ENCODE data around the gene PHF13. TPM values are rescaled to one million over a fixed set of nuclear protein-coding genes. Genes with fewer than 3 reads are reported as not detected.
"Not testable (repeated sequence)": the region's sequence is repeated elsewhere in the genome, so short reads cannot be mapped to it uniquely, and the experiment has no call there.

Gene PHF13
- total and polyA plus RNA-seq, 9 of the 15 experiments (the other 6 are each of a cell fraction or from before 2014, with no cell fraction given): 1.8 to 36.1 (median 11.7) TPM

DNA sequence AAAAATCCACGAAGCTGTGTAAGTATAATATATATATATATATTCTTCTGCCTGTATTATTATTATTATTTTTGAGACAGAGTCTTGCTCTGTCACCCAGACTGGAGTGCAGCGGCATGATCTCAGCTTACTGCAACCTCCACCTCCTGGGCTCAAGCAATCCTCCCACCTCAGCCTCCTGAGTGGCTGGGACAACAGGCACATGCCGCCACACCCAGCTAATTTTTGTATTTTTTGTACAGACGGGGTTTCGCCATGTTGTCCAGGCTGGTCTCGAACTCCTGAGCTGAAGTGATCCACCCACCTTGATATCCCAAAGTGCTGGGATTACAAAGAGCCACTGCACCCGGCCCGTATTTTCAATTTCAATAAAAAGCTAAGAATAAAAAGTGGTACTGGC lies 13.5 kb upstream of the PHF13 start:
- BruUV-seq (replicated peaks); in situ Hi-C loops (cut with MboI); ATAC-seq; H3K9me3 ChIP-seq (replicated peaks; ENCODE audit: control insufficient read depth, insufficient read depth, low read depth, low read length); FAIRE-seq; DNase-seq (ENCODE audit: extremely low read depth in 1 of 4, low spot score in 3 of 4); CTCF ChIA-PET (ENCODE audit: low intra/inter-chr PET ratio); H3K27me3 ChIP-seq (ENCODE audit: control insufficient read depth in 2 of 2, insufficient read depth in 2 of 2, low read length in 2 of 2); H2AFZ ChIP-seq (ENCODE audit: low read depth, low read length): not testable (repeated sequence)
- 22% methylated on average over 8 of the region's 8 CpGs for WGBS (ENCODE audit: insufficient coverage, low coverage, missing lambda C conversion rate)
- Histone ChIP-seq H3K27ac (ENCODE audit: extremely low read depth, low read depth, low read length) (peak overlapping the region; percentile 99), H3K9ac (ENCODE audit: insufficient read depth in 1 of 2, low read depth in 2 of 2, low read length in 2 of 2) (peak overlapping the region; percentile 93 to 100), H3K9me1 (ENCODE audit: control insufficient read depth, insufficient read depth, low read length) (peaks cover 23% of the 10 kb centered on the region), H3K36me3 (ENCODE audit: control insufficient read depth, insufficient read depth, low read length) (peaks cover 56% of the 10 kb centered on the region), H3K79me2 (ENCODE audit: control insufficient read depth, insufficient read depth, low read length) (peaks cover 74% of the 10 kb centered on the region), H3K4me3 (peak overlapping the region; percentile 89), H3K4me1 (replicated peaks in 1 of 2; ENCODE audit: control insufficient read depth in 2 of 2, insufficient read depth in 2 of 2, low read length in 2 of 2) (peaks cover 38 to 68% of the 10 kb centered on the region in 2 experiments), H4K20me1 (replicated peaks; ENCODE audit: control insufficient read depth, insufficient read depth, low read length) (peaks cover 50% of the 10 kb centered on the region), H3K4me2 (ENCODE audit: insufficient read depth, low read length) (peak overlapping the region; percentile 99)
- POLR2A ChIA-PET: interaction anchor here (0.6 to 10.7 kb wide), 17 partner anchors 7 to 1213 kb away, joined by 3 to 221 read pairs (median 4); partner anchors contain the start of genes PHF13 and ZBTB48
- intact Hi-C loops (cut with micrococcal nuclease): loop anchor here (2.0 kb wide), 1 partner anchor 19 kb away; no protein-coding TSS in a partner anchor

DNA sequence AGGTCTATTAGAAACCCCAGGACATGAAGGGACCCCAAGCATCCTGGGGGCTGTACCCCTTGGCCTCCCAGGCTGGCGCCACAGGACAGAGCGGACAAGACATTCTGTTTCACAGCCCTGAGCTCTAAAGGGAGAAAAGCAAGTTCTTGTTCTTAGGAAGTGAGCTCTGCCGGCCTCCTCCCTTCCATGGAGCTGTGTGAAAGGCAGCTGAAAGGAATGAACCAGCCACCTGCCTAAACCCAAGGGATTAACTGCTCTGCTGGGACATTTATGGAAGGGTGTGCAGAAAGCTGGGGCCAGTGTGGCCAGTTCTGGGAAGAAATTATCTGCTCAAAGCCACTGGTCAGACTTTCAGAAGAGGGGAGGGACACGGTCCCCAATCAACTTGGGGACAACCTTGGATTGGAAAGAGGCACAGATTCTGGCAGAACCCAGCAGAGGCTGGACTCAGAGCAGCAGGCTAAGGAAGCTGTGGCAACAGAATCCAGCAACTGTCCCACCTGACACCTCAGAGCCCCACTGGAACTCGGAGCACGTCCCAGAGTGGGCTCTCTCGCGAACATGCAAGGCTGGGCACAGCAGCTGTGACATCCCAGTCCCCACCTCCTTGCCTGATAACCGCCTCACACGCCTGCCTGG lies 13.0 kb upstream of the PHF13 start:
- Histone ChIP-seq H2AFZ (ENCODE audit: low read depth, low read length) (no peak overlapping the region), H3K4me3 (peak overlapping the region; percentile 89), H3K36me3 (ENCODE audit: control insufficient read depth, insufficient read depth, low read length) (peaks cover 51% of the 10 kb centered on the region), H3K27ac (ENCODE audit: extremely low read depth, low read depth, low read length) (peak overlapping the region; percentile 99), H3K4me2 (ENCODE audit: insufficient read depth, low read length) (peak overlapping the region; percentile 99), H4K20me1 (replicated peaks; ENCODE audit: control insufficient read depth, insufficient read depth, low read length) (peaks cover 50% of the 10 kb centered on the region), H3K9me1 (ENCODE audit: control insufficient read depth, insufficient read depth, low read length) (peaks cover 23% of the 10 kb centered on the region), H3K27me3 (ENCODE audit: control insufficient read depth in 2 of 2, insufficient read depth in 2 of 2, low read length in 2 of 2) (no peaks in the 10 kb centered on the region), H3K9me3 (replicated peaks; ENCODE audit: control insufficient read depth, insufficient read depth, low read depth, low read length) (no peaks in the 10 kb centered on the region), H3K4me1 (replicated peaks in 1 of 2; ENCODE audit: control insufficient read depth in 2 of 2, insufficient read depth in 2 of 2, low read length in 2 of 2) (peaks cover 38 to 68% of the 10 kb centered on the region in 2 experiments), H3K9ac (ENCODE audit: insufficient read depth in 1 of 2, low read depth in 2 of 2, low read length in 2 of 2) (peak overlapping the region; percentile 93 to 100), H3K79me2 (ENCODE audit: control insufficient read depth, insufficient read depth, low read length) (peaks cover 69% of the 10 kb centered on the region)
- peak in 1 of 4 experiments; percentile 30 for DNase-seq (ENCODE audit: extremely low read depth in 1 of 4, low spot score in 3 of 4)
- 9% methylated on average over 10 of the region's 10 CpGs for whole genome bisulfite sequencing (ENCODE audit: insufficient coverage, low coverage, missing lambda C conversion rate)
- ChIA-PET POLR2A (interaction anchor here (0.6 to 10.7 kb wide), 18 partner anchors 8 to 407 kb away, joined by 3 to 221 read pairs (median 4); partner anchors contain the start of genes PHF13 and ZBTB48), CTCF (ENCODE audit: low intra/inter-chr PET ratio) (interaction anchor here (0.5 kb wide), 1 partner anchor 46 kb away, joined by 3 read pairs; the partner anchor contains the start of gene NOL9)
- TSS peak; percentile 44 for BruUV-seq (replicated peaks)
- intact Hi-C loops (cut with micrococcal nuclease) (loop anchor here (1.0 to 2.0 kb wide), 3 partner anchors 13 to 46 kb away; partner anchors contain the start of genes NOL9 and PHF13), in situ Hi-C loops (cut with MboI) (no loop called here)
- no peak for ATAC-seq
- FAIRE-seq: no peak
- TF ChIP-seq XRCC3 (IDR thresholded peaks at IDR 0.05): no peak
- TF ChIP-seq TEAD2 (tag; IDR thresholded peaks at IDR 0.05): no peak
- no peak for TF ChIP-seq SLC30A9 (CRISPR knock-in tag; IDR thresholded peaks at IDR 0.05)
- TF ChIP-seq RBM15 (IDR thresholded peaks at IDR 0.05; ENCODE audit: insufficient read depth, low read length): no peak
- no peak for TF ChIP-seq ZNF780A (CRISPR knock-in tag; IDR thresholded peaks at IDR 0.05)
- TF ChIP-seq, protein P1, sequence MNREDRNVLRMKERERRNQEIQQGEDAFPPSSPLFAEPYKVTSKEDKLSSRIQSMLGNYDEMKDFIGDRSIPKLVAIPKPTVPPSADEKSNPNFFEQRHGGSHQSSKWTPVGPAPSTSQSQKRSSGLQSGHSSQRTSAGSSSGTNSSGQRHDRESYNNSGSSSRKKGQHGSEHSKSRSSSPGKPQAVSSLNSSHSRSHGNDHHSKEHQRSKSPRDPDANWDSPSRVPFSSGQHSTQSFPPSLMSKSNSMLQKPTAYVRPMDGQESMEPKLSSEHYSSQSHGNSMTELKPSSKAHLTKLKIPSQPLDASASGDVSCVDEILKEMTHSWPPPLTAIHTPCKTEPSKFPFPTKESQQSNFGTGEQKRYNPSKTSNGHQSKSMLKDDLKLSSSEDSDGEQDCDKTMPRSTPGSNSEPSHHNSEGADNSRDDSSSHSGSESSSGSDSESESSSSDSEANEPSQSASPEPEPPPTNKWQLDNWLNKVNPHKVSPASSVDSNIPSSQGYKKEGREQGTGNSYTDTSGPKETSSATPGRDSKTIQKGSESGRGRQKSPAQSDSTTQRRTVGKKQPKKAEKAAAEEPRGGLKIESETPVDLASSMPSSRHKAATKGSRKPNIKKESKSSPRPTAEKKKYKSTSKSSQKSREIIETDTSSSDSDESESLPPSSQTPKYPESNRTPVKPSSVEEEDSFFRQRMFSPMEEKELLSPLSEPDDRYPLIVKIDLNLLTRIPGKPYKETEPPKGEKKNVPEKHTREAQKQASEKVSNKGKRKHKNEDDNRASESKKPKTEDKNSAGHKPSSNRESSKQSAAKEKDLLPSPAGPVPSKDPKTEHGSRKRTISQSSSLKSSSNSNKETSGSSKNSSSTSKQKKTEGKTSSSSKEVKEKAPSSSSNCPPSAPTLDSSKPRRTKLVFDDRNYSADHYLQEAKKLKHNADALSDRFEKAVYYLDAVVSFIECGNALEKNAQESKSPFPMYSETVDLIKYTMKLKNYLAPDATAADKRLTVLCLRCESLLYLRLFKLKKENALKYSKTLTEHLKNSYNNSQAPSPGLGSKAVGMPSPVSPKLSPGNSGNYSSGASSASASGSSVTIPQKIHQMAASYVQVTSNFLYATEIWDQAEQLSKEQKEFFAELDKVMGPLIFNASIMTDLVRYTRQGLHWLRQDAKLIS (CRISPR knock-in tag; IDR thresholded peaks at IDR 0.05): peak; percentile 69; the same call in 1 of the 2 replicates
- TF ChIP-seq, protein P2, sequence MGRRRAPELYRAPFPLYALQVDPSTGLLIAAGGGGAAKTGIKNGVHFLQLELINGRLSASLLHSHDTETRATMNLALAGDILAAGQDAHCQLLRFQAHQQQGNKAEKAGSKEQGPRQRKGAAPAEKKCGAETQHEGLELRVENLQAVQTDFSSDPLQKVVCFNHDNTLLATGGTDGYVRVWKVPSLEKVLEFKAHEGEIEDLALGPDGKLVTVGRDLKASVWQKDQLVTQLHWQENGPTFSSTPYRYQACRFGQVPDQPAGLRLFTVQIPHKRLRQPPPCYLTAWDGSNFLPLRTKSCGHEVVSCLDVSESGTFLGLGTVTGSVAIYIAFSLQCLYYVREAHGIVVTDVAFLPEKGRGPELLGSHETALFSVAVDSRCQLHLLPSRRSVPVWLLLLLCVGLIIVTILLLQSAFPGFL (CRISPR knock-in tag; IDR thresholded peaks at IDR 0.05): 0 out of 2 replicates have a peak, but pooled peaks have one; percentile 52
- TF ChIP-seq SP1 (CRISPR knock-in tag; IDR thresholded peaks at IDR 0.05): 0 out of 2 replicates have a peak, but pooled peaks have one; percentile 62
- 0 out of 2 replicates have a peak, but pooled peaks have one; percentile 57 for TF ChIP-seq CTBP1 (IDR thresholded peaks at IDR 0.05; ENCODE audit: borderline replicate concordance)

All from K562 (cell line).